CD4-positive, alpha-beta T cell treated with Interleukin-17A for 1 hour (primary cell): ENCODE results near the gene STX2.
A peak's percentile ranks its signal among the peaks of the same experiment; 100 is the strongest.

Experiments
- DNase-seq: peaks from one replicate; pipeline ENCODE4 v3.0.0-alpha.2; 2020

STX2 gene

DNA sequence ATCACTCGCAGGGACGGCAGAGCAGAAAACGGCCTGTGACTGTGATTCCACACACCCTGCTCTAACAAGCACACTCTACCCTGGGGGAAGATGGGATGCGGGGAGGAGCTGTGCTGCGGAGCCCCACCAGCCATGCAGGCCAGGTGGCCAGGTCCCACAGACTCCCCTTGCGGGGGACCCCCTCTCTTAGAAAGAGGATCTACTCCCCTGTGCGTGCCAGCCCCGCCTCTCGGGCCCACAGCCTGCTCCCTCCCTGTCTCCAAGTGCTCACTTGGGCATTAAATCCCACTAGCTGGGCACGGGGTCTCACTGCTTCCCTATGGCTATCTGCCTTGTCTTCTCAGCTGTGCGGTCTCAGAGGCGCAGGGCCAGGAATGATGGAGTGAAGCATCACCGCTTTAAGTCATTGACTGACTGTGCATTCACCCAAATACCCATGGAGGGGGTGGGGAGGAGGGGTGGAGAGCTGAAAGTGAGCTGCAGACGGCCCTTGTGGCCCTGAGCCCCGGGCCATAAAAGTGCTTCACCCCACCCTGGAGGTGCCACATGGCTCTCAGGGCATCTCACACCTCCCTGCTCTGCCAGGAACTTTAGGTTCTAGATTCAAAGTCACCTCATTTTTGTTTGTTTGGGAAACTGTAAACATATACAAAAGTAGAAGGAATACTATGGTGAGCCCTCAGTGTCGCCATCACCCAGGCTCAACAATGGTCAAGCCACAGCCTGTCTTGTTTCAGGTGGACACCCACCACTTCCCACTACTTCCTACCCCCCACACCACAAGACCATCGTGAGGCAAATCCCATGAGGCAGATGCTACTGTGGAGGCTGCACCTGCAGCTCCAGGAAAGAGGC, 9.4 kb downstream of the STX2 start:
- no peak for DNase-seq

DNA sequence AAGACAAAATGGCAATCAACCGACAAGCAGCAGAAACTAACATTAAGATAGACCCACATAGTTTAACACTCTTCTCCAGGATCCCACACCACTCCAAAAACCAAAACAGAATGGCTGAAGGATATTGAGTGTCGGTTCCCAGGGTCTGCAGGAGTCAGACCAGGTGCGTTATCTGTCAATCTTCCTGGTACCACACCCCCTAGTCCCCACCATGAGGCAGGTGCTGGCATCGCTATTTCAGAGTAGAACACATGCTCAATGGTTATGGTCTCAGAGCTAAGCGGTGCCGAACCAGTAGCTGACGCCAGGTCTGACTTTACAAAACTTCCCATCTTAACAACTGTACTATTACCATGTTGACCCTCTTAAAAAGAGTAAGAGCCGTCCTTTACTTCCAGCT, 10.2 kb downstream of the STX2 start:
- DNase-seq, result no peak

DNA sequence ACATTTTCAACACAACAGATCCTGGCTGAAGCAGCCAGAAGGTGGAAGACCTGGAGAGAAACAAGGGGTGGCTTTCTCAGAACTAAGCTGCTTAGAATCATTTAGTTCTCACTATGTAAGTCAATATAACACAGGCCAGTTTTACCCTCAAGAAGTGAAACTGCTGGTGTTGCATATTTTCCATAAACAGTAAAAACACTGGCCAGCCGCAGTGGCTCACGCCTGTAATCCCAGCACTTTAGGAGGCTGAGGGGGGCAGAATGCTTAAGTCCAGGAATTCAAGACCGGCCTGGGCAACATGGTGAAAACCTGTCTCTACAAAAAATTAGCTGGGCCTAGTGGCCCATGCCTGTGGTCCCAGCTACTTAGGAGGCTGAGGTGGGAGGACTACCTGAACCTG, 11.6 kb downstream of the STX2 start:
- no peak for DNase-seq

DNA sequence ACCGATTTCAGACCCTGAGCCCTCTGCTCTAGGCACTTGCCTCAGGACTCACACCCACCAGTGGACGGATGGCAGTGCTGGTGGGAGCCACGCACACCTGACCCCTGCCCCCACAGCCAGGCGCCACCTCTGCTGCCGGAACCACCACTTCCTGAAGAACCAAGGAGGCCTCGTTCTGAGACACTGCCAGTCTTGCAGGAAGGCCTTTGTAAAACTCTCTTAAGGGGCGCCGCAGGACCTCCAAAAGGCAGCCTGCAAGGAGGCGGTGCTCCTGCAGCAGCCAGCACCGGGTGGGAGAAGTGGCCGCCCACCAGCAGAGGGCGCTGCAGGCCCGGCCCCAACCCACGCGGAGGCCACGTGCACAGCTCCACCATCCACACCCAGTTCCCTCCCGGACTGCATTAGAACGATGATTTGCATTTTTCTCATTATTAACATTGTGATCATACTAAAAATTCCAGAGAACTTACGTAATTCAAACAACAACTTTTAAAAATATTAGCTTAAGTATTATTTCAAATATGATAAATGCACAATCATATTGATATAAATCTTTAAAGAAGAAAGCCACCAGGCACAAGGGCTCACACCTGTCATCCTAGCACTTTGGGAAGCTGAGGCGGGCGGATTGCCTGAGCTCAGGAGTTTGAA, 12.8 kb downstream of the STX2 start:
- peak; percentile 66 for DNase-seq

DNA sequence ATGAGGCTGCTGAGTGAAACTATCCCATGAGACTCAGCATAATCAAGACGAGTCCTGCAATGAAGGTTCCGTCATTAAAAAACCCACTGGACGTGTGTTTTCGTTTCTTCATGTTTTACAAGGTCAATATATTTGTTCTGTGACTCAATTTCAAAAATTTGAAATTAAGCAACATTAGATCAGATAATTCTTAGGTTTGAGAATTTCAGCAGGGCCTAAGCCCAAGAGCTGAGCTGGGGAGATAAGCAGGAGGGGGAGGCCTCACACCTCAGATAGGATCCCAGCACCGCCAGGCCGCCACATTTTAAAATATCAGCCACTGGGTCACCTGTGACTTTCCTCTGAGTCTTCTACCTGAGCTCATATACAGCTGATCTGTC, 13.3 kb downstream of the STX2 start:
- no peak for DNase-seq

DNA sequence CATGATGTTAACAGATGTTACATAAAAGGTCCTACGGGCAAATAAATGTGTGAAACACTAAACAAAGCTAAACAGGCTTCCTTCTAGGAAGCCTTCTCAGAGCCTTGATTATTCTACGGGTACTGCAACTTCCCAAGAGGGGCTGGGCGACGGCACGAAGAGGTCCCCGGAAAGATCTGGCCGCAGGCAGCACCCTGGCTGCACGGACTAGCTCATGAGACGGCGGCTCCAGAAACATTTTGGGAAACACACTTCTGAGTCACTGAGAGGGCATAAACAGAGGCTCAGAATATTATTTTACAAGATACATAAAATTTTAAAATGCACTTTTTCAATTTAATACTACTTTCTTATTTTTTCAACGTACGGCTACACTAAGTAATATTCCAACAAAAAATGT, 19.4 kb downstream of the STX2 start:
- DNase-seq, result no peak

DNA sequence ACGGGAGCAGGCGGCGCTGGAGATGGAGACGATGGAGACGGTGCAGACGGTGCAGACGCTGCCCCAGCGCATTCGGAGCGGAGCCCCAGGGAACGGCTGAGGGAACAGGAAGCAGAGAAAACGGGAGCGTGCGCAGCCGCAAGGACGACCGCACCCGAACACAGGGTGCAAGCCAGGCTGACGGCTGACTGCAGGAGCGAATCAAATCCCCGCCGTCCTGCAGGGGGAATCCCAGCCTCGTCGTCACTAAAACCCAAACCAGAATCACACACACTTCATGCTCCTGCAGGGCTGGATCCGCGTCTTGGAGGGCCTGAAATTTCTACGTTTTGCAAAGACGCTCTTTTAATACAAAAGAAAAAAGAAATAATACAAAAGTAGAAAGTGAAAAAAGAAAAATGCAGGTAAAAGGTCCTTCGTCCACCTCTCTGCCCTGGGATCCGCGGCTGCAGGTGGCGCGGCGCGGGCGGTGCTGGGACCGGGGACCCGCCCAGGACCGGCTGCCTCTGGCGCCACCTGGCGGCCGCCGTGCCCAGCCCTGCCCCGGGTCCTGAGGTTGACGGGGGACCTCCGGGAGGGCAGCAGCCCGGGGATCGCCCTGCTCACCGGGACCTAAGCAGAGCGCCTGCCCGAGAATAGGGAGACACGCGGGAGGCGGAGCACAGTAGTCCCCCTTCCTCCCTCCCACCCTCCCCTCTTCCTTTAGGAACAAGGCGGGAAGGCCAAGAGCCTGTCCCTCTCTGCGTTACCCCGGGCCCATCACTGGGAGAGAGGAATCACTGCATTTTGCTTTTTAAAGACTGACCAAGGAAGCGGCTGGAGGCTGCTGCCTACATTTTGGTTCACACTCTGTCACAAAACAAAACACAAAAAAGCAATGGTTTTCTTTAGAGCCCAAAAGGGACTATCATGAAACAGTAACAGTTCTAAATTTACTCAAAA, 20.1 kb downstream of the STX2 start:
- DNase-seq, result peak; percentile 70

DNA sequence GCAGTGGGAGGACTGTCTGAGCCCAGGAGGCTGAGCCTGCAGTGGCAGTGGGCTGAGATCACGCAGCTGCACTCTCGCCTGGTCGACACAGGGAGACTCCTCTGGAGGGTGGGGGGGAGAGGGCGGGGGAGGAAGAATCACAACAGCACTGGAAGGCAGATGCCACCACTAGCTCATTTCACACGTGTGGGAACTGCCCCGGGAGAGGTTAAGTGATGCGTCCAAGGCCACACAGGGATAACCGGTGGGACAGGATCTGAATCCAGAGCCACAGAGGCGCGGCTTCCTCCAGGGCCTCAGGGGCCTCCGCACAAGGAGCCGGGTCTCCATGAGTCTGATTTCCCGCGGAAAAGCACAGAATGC, 20.8 kb downstream of the STX2 start:
- no peak for DNase-seq

DNA sequence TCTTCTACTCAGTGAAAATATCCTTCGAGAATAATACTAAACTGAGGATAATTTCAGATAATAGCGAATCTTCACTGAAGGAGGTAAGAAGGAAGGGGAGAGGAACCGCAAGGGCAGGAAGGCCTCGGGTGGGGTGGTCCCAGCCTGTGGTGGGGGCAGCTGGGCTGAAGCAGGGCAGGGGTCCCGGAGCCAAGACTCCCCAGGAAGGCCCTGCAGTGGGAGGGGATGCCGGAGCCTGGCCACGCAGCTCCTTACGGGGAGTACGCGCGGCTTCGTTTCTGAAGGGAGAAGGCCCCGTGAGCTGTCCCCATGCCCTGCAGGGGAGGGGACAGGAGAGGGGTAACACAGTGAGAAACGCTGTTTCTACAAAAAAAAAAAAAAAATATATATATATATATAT, 21.2 kb downstream of the STX2 start:
- DNase-seq, result no peak

DNA sequence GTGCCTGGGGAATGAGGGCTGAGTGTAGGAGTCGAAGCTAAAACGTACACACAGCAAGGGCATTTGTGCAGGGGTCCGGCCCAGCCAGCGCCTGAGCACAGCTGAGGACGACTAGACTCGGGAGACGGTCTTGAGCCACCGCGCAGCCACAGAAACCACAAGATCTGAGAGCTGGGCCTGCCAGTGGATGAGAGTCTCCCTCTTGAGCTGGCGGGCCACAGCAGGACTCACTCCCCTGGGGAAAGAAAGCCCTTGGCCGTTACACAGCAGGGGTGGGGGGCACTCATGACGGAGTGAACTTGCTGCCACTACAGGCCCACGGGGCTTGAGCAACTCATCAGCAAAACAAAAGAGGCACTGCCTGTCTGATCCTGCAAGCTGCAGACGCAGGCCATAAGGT, 23.0 kb downstream of the STX2 start:
- DNase-seq, result no peak

DNA sequence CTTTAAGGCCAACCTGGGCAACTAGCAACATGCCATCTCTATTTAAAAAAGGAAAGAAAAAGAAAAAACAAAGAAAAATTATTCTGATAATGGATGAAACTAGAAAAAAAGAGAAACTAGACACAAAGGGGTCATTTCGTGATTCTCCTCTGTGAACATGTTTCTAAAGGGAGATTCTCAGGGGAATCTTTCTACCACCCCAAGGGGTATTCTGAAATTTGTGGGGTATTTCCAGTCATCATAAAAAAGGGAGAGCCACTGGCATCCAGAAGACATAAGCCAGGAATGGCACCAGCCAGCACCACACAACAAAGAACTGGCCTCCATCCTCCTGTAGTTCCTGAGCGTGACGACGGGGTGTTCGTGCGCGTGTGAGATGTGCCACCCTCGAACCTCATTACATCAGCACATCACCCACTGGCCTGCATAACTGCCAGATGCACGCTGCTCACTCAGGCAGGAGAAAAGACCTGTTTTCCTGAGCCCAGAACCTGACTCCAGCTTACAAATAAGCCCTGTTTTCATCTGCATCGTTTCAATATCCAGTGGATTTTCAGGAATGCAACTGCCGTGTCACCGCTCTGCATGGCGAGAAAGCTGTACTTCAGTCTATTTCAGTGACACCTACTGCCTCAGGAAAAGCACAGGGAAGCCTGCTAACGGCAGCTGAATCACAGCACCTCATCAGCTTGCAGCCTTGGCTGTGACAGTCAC, 23.9 kb downstream of the STX2 start:
- DNase-seq, result no peak

DNA sequence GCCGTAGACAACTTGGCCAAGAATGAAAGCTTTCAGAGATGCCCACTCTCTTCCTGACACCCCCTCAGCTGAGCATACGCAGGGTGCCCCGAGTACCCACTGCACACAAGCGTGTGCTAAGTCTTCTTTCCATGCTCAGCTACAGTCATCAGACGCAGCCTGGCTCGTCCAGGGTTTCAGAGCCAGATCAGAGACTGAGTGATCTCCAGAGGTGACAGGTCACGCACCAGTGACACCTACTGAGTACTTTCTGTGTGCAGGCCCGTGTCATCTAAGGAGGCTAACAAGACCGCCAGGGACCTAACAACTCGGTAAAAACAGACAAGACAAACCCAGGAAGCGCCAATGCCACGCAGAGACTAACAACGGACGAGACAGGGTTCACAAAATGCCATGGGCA, 25.1 kb downstream of the STX2 start:
- no peak for DNase-seq

DNA sequence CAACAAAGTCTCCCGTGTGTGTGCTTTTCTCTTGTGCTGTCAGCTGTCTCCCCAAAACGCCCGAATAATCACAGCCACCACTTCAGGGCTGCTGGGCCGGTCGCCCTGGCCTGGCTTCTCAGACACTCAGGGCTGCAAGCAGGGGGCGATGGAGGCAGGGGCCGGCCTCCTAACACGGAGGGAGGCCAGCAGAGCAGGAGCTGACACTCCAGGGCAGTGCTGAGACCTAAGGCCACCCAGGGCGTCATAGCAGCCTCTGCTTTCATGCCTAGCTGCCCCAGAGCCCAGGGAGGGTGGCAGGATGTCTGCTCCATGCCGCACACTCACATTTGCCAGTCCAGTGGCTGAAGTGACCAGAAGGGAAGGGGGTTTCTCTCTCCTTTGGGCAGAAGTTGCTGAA, 25.6 kb downstream of the STX2 start:
- DNase-seq, result no peak

DNA sequence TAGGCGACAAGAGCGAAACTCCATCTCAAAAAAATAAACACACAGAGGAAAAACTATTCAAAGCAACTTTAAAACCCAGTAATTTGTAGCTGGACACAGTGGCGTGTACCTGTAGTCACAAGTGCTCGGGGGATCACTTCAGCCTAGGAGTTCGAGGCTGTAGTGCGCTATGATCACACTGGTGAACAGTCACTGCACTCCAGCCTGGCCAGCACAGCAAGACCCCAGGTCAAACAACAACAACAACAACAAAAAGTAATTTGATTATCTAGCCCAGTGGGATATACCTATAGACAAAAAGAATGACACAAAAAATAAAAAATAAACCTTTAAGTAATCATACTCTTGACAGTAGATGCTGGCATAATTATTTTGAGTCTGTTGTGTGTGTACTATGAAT, 29.3 kb downstream of the STX2 start:
- no peak for DNase-seq

DNA sequence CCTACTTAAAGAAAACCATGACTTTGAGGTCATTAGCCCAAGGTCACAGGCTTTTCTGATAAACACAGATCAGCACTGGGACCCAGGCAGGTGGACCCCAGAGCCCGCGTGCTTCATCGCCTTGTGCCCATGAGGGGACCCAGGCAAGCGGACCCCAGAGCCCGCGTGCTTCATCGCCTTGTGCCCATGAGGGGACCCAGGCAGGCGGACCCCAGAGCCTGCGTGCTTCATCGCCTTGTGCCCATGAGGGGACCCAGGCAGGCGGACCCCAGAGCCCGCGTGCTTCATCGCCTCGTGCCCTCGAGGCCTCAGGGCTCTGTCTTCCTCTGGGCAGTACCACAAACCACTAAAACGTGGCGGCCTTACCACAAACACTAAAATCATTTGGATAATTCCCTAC, 31.7 kb downstream of the STX2 start:
- no peak for DNase-seq

DNA sequence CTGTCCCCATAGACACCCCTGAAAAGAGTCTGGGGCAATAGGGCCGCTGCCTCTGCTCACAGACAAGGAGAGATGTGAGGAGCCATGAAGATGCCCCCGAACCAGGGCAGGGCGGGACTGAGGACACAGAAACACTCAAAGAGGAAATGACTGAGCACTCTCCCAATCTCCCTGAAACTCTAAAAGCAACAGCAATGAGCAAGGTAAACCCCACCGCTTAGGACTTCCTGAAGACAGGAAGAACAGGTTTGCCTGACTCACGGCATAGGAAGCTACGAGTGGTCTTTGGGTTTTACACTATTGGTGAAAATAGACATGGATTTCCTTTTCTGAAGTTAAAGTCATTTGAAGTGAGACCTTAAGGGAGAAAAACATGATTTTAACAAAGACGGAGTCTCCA, 32.5 kb downstream of the STX2 start:
- DNase-seq, result no peak

DNA sequence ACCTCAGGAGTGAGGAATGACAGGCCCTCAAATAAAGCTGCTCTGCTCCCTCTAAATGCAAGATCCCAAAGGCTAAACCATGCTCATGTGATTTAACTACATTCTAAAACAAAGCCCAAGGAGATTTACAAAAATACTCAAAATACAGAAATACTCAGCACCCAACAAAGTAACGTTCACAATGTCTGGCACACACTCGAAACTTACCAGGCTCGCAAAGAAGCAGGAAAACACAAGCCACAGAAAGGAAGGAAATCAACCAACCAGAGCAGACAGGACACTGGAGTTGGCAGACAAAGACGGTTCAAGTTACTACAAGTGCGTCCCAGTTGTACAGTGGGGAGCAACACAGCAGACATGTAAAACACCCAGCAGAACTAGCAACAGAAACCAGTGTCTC, 33.4 kb downstream of the STX2 start:
- DNase-seq, result no peak

DNA sequence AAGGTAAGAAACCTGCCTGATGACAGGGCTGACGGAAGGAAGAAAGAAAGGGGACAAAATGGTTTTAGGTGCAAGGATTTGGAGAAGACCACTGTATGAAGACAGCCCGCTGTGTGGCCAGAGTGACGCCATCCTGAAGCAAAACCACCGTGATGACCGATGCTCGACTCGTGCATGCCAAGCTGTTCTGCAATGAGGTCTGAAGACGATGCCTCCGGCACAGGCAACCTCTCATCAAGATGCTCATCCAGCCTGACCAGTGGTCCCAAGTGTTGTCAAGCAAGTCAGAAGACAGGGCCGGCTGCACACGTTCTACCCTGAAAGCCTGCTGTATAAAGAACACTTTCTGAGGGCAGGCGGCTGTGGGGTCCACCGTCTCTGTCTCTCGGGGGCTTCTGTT, 34.8 kb downstream of the STX2 start:
- DNase-seq, result no peak

DNA sequence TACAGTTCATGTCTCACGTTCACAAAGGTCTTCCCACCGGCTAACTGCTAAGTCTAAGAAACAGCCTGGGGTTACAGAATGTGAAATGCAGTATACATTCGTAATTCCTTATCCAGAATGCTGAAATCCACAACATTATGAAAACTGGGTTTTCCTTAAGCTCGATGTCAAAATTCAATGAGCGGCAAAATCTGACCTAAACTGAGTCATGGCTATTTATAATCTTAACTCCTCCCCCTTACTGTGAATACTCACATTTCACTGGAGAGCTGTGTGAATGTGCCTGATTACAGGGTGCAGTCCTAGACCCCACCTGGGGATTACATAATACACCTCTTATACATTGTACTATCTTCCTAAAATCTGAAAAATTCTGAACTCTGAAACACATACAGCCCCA, 35.3 kb downstream of the STX2 start:
- no peak for DNase-seq

DNA sequence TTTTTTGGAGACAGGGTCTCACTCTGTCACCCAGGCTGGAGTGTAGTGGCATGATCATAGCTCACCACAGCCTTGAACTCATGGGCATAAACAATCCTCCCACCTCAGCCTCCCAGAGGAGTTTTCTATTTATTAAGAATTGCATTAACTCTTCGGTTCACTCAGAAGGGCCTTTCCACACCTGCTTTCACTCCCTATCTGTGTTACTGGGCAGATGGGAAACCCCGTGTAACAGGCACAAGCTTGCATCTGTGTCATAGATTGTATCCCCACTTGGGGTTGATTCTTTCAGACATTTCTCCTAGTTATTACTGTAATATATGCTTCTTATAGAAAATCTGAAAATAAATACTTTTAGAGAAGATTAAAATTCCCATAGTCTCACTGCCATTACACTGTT, 38.7 kb downstream of the STX2 start:
- DNase-seq, result no peak

DNA sequence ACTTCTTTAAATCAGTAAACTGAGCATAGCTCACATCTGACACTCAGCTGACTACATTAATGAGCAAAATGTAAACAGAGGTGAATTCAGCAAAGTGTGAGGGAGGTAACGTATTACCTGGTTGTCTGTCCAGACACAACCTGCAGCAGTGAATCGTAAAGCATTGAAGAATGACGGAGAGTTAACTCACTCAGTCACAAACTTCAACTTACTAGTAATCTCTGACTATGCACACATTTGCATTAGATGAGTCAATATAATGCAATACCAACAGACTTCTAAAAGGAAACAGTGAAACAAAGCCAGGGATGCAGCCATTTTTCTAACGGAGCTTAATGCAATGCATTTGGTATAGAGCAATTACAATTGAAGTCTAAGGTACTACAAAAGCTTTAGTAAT, 40.0 kb downstream of the STX2 start:
- no peak for DNase-seq

DNA sequence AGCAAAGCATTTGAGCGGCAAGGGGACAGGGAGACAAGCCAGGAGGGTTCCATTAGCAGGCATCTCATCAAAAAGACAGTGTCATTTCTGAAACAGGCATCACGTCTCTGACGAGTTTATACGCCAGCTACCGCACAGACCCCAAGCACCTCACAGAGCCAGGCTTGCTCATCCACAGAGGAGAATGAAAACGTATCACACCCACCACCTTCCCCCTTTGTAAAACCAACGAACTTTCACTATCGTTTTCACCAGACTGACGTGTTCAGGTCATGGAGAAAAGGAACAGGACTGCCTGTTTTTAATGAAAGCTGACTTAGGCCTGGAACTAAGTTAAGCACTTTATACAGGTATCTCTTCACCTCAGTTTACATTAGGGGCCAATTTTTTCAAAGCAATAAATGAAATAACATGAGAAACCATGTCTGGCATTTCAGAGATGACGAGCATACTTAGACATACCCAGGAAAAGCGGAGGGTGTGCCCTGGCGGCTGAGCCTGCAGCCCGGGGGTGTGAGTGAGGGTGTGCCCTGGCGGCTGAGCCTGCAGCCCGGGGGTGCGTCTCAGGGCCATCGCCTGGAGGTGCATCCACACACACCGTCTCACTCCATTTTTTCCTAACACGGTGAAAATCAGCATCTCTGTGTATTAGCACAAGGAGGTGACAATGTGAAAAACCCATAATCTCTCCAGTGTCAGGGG, 41.9 kb downstream of the STX2 start:
- peak; percentile 72 for DNase-seq
